ENCODE measurements around the gene PRRX2.
"Not testable (repeated sequence)": the region's sequence is repeated elsewhere in the genome, so short reads cannot be mapped to it uniquely, and the experiment has no call there.

The PRRX2 gene

GRCh38 chr9:129761293-129761900 lies 96.0 kb downstream of the PRRX2 start:
- TF ChIP-seq SUZ12 (IDR thresholded peaks at IDR 0.05) (no peak), L3MBTL2 (conservative IDR thresholded peaks at IDR 0.05) (no peak), TARDBP (IDR thresholded peaks at IDR 0.05) (no peak), ZNF384 (IDR thresholded peaks at IDR 0.05) (no peak), HDGF (IDR thresholded peaks at IDR 0.05; ENCODE audit: borderline replicate concordance) (no peak), FOXA1 (IDR thresholded peaks at IDR 0.05) (no peak), BHLHE40 (IDR thresholded peaks at IDR 0.05; ENCODE audit: borderline replicate concordance) (no peak), ELF4 (IDR thresholded peaks at IDR 0.05) (no peak), FOXM1 (IDR thresholded peaks at IDR 0.05; ENCODE audit: borderline replicate concordance) (no peak), NFRKB (IDR thresholded peaks at IDR 0.05) (no peak)
- POLR2A ChIA-PET, result interaction anchor here (1.0 kb wide), 1 partner anchor 16 kb away, joined by 4 read pairs; no protein-coding TSS in a partner anchor
- no peak for DNase-seq (ENCODE audit: extremely low spot score)
- CTCF ChIA-PET, result no interaction called here

- no peak for TF ChIP-seq SP1 (IDR thresholded peaks at IDR 0.05)
- no peak for TF ChIP-seq BHLHE40 (IDR thresholded peaks at IDR 0.05; ENCODE audit: borderline replicate concordance)
- TF ChIP-seq SUZ12 (IDR thresholded peaks at IDR 0.05), result no peak
- TF ChIP-seq PKNOX1 (IDR thresholded peaks at IDR 0.05), result no peak
- no peak for TF ChIP-seq NFRKB (IDR thresholded peaks at IDR 0.05)
- TF ChIP-seq ZNF384 (IDR thresholded peaks at IDR 0.05), result no peak
- TF ChIP-seq TARDBP (IDR thresholded peaks at IDR 0.05), result no peak
- no peak for TF ChIP-seq ELF4 (IDR thresholded peaks at IDR 0.05)
- TF ChIP-seq HDGF (IDR thresholded peaks at IDR 0.05; ENCODE audit: borderline replicate concordance), result no peak
- no peak for TF ChIP-seq L3MBTL2 (conservative IDR thresholded peaks at IDR 0.05)
- TF ChIP-seq ARNT (IDR thresholded peaks at IDR 0.05), result no peak
- TF ChIP-seq LEF1 (IDR thresholded peaks at IDR 0.05; ENCODE audit: borderline replicate concordance), result no peak
- no peak for TF ChIP-seq FOXM1 (IDR thresholded peaks at IDR 0.05; ENCODE audit: borderline replicate concordance)
- no peak for TF ChIP-seq CTBP1 (IDR thresholded peaks at IDR 0.05; ENCODE audit: borderline replicate concordance)
- ChIA-PET POLR2A (interaction anchor here (1.0 kb wide), 1 partner anchor 15 kb away, joined by 4 read pairs; no protein-coding TSS in a partner anchor), CTCF (no interaction called here)
- DNase-seq (ENCODE audit: extremely low spot score), result no peak
Observed at GRCh38 chr9:129761901-129762369, 96.5 kb downstream of the PRRX2 start.

GRCh38 chr9:129762370-129762984 lies 97.0 kb downstream of the PRRX2 start:
- DNase-seq (ENCODE audit: extremely low spot score); CTCF ChIA-PET; POLR2A ChIA-PET: not testable (repeated sequence)

GRCh38 chr9:129762985-129763926 lies 97.8 kb downstream of the PRRX2 start:
- DNase-seq (ENCODE audit: extremely low spot score), result no peak
- TF ChIP-seq SUZ12 (IDR thresholded peaks at IDR 0.05) (no peak), CTBP1 (IDR thresholded peaks at IDR 0.05; ENCODE audit: borderline replicate concordance) (no peak)
- POLR2A ChIA-PET, result interaction anchor here (1.4 kb wide), 1 partner anchor 25 kb away, joined by 3 read pairs; no protein-coding TSS in a partner anchor
- CTCF ChIA-PET, result no interaction called here

GRCh38 chr9:129765764-129766317 lies 100.4 kb downstream of the PRRX2 start:
- POLR2A ChIA-PET, result no interaction called here
- DNase-seq (ENCODE audit: extremely low spot score), result no peak
- TF ChIP-seq FOXK2 (IDR thresholded peaks at IDR 0.05) (no peak), FOXM1 (IDR thresholded peaks at IDR 0.05; ENCODE audit: borderline replicate concordance) (no peak)
- CTCF ChIA-PET, result interaction anchor here (0.9 kb wide), 1 partner anchor 28 kb away, joined by 3 read pairs; no protein-coding TSS in a partner anchor

- ChIA-PET CTCF (no interaction called here), POLR2A (no interaction called here)
- DNase-seq (ENCODE audit: extremely low spot score), result no peak
- no peak for TF ChIP-seq L3MBTL2 (conservative IDR thresholded peaks at IDR 0.05)
- TF ChIP-seq FOXA1 (IDR thresholded peaks at IDR 0.05), result no peak
- TF ChIP-seq ARNT (IDR thresholded peaks at IDR 0.05), result no peak
- no peak for TF ChIP-seq SP1 (IDR thresholded peaks at IDR 0.05)
- TF ChIP-seq NFRKB (IDR thresholded peaks at IDR 0.05), result no peak
- TF ChIP-seq BHLHE40 (IDR thresholded peaks at IDR 0.05; ENCODE audit: borderline replicate concordance), result no peak
- no peak for TF ChIP-seq ZNF384 (IDR thresholded peaks at IDR 0.05)
- no peak for TF ChIP-seq TARDBP (IDR thresholded peaks at IDR 0.05)
- TF ChIP-seq ELF4 (IDR thresholded peaks at IDR 0.05), result no peak
Observed at GRCh38 chr9:129768486-129768885, 103.0 kb downstream of the PRRX2 start.

- TF ChIP-seq FOXM1 (IDR thresholded peaks at IDR 0.05; ENCODE audit: borderline replicate concordance), result no peak
- no peak for TF ChIP-seq ARNT (IDR thresholded peaks at IDR 0.05)
- TF ChIP-seq HDGF (IDR thresholded peaks at IDR 0.05; ENCODE audit: borderline replicate concordance), result no peak
- no peak for TF ChIP-seq SUZ12 (IDR thresholded peaks at IDR 0.05)
- TF ChIP-seq CTBP1 (IDR thresholded peaks at IDR 0.05; ENCODE audit: borderline replicate concordance), result no peak
- no peak for TF ChIP-seq ELF4 (IDR thresholded peaks at IDR 0.05)
- no peak for DNase-seq (ENCODE audit: extremely low spot score)
- ChIA-PET POLR2A (no interaction called here), CTCF (interaction anchor here (0.6 kb wide), 1 partner anchor 10 kb away, joined by 5 read pairs; no protein-coding TSS in a partner anchor)
Observed at GRCh38 chr9:129769669-129770068, 104.2 kb downstream of the PRRX2 start.
